GM10847 (cell line): ENCODE measurements around the gene CHD2.

Source experiments
- POLR2A ChIP-seq: IDR thresholded peaks from 2 replicates; pipeline ENCODE4 v1.6.1; 2011; ENCODE audit not compliant: insufficient read length; ENCODE audit errors: extremely low read depth

CHD2 gene

DNA sequence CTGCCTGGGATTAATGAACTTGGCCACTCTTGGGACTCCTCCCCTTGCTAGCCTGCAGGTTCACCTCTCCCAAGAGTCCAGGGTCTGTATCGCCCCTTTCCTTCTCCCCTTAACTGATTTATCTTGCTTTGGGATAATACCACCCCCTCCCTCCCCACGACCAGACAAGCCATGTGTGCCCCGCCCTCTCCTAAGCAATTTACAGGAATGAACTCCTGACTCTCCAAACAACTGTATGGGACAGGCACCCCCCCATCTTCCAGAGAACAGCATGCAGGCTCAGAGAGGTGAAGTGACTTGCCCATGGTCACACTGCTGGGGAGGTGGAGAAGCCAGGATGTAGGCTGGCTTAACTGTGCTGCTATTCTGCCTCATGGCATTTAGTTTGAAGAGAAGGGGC lies 142.1 kb downstream of the CHD2 start:
- no peak for TF ChIP-seq POLR2A

GRCh38 chr15:93042691-93043378 lies 142.7 kb downstream of the CHD2 start:
- TF ChIP-seq POLR2A, result no peak

DNA sequence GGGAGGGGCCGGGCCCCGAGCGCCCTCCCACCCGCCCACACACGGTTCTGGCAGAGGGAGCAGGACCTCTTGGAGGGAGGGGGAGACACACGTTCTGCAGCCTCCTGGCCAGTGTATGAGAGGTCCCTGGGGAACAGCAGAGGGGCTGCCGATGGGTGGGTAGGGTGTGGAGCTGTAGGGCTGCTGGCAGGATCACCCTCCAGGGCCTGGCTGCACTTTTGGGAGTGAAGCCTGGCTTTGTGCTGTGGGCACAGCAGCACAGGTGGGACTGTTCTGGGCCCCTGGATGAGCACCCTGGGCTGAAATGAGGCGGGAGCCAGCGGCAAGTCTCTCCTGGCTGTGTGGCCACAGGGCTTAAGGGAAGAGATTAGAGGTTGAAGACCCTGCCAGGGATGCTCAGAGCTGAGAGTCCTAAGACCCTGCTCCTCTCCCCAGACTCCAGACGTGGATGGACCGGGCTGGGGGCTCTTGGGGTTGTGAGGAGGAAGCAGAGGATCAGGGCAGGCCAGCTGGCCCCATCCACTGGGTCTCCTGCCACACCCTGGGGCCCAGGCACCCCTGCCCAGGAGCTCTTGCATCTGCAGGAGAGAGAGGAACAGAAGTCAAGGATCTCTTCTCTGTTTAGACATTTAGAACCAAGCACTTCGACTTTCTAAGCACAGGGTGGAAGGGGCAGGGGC lies 143.6 kb downstream of the CHD2 start:
- TF ChIP-seq POLR2A, result no peak

DNA sequence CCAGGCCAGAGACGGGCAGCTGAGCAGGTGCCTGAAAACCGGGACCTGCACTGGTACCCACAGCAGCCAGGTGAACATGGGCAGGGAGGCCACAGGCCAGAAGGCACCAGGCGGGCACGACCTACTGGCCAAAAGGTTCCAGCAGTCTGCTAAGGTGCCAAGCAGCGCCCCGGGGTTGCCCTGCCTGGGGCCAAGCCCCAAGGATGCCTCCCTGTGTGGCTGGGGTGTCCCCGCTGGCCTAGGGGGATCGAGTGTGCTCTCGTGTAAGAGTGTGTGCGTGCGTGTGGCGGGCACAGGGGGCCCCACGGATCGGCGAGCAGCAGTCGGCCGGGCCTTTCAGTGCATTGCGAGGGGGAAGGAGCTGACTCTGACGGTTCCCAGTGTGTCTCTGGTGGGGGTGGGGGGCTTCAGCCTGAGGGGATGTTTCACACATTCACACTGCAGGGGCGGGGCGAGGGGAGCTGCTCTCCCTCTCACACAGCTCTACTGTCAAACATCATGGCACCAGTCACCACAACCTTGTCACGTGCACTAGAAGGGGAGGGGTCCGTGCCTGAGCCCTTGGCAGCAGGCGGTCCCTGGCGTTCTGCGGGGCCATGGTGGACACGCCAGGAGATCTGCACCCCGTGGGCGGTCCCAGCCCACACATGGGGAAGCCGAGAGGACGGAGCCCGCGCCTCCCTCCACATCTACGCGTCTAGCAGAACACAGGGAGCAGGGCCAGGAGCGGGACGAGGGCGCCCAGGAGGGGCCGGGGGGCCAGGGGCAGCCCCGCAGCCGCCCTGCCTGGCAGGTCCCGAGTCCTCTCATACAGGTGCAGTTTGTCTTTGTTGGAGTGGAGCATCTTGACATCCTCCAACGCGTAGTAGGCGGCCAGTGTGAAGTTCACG lies 144.4 kb downstream of the CHD2 start:
- no peak for TF ChIP-seq POLR2A

- TF ChIP-seq POLR2A, result no peak
Measured at GRCh38 chr15:93045191-93045785, 145.2 kb downstream of the CHD2 start.

- no peak for TF ChIP-seq POLR2A
Measured at GRCh38 chr15:93046120-93046519, 146.0 kb downstream of the CHD2 start.

- no peak for TF ChIP-seq POLR2A
Measured at GRCh38 chr15:93046721-93047120, 146.6 kb downstream of the CHD2 start.

DNA sequence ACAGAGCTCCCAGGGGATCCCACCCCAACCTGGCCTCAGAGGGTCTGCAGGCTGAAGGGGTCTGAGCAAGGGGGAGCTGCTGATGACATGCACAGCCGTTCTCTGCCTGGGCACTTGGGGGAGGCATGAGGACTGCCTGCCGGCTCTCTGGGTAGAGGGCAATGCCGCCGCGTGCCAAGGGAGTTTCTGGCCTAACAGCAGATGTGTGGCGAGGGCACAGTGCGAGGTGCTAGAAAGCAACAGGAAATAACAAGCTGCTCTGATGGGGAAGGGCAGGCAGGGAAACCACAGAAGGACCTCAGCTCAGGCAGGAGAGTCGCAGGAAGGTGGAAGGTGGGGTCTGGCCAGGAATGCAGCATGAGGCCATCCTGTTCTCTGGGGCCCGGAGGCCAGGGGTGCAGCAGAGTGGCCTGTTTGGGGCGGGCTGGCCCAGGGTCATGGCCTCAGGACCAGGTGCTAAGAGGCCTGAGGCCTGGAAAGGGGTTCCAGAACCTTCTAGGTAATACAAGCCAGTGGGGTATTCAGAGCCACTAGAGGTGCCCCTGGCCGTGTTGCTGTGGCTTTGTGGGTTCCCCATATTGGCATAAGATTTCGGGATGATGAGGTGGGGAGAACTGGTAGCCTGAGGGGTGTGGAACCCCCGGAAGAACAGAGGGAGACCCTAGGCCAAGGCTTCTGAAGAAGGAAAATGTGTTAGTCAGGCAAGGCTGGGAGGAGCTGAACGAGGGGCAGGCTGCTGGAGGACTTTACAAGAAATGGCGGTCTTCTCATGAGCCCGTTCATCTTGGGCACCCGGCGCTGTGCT lies 147.7 kb downstream of the CHD2 start:
- no peak for TF ChIP-seq POLR2A

DNA sequence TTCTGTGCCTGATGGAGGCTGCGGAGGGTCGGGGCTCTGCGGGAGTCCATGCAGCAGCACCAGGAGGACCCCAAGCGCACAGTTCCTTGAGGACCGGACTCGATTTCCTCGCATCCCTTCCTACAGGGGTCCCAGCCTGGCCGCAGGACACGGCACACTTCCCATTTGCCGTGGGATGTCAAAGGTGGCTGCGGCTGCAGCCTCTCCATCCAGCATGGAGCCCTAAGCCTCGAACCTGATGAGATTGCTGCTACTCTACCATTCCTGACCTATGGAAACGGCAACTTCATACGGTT lies 148.2 kb downstream of the CHD2 start:
- TF ChIP-seq POLR2A, result no peak

- no peak for TF ChIP-seq POLR2A
Measured at GRCh38 chr15:93048759-93049161, 148.6 kb downstream of the CHD2 start.

- TF ChIP-seq POLR2A, result no peak
Measured at GRCh38 chr15:93049233-93049632, 149.1 kb downstream of the CHD2 start.

DNA sequence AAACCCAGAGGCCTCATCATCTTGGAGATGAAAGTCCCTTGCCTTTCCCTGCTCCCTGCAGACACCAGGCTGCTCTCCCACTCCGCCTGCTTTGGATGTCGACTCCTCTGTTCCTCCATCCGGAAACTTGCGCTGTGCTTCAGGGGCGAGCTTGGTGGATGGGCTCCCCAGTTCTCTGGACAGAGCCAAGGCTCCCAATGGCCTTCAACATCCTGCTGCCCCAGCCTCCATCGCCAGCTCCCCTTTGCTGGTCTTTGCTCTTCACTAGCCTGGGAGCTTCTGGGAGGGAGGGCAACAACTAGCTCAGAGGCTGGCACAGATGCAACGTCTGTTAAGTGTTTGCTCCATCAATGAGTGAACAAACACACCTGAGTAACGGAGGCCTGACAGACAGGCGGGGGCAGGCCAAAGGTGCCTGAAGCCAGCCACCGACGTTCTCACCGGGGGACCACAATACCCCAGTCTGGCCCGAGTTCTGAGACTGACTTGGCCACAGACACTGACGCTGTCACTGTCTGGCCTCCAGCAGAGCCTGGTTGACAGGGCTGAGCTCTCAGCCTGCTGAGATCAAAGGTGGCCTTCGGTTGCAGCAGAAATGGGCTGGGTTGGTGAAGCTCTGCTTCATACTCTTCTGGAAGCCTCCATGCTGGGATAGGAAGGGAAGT lies 149.9 kb downstream of the CHD2 start:
- TF ChIP-seq POLR2A, result no peak

DNA sequence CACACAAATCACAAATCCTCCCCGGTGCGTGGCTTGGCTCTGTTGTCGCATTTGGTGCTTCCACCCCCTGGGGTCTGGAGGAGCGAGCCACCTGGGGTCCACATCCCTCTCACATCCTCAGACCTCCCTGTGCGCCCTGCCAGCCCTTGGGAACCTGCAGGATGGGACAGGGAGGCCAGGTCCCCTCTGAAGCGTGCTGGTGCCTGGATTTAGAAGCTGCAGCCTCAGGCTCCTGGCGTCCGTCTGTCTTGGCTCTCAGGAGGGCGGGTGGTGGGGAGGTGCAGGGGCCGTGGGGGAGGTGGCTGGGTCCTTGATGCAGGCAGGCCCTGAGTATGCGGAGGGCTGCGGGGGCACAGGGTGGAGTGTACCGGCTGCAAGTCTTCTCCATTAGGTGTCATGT lies 150.5 kb downstream of the CHD2 start:
- TF ChIP-seq POLR2A, result no peak
